Heart left ventricle (tissue), 13 donors: ENCODE measurements around the gene DNM2.

Experiments used
- CTCF ChIP-seq, 12 donors: fragments of 200-600 bp; sonication (generic) in 4 of 12; IDR thresholded peaks; one replicate each; pipeline versions ENCODE4 v1.5.0 to v1.8.0; 2018 to 2022; ENCODE audit warnings: antibody characterized with exemption in 12 of 12, mild to moderate bottlenecking in 5 of 12
- POLR2A ChIP-seq, 2 donors: fragments of 450-650 bp; IDR thresholded peaks; one replicate each; pipeline ENCODE4 v1.6.1; 2017; ENCODE audit warnings: antibody characterized with exemption in 2 of 2, mild to moderate bottlenecking in 2 of 2, moderate library complexity in 2 of 2
- donor health status: ischemic (EF 13 %, LVEDD 7.1; RV severe dilation, severe dysfunction).
- donor health status: DM: no; HTN: yes; CAD: no.
- donor health status: DM: no; HTN: no; CAD: no.
- donor health status: ischemic (EF 25% LVEDD 6.9; RV normal size, moderate dysfunction).
- donor health status: ischemic (EF 25% LVEDD 5.7; RV mildly dilated, moderate dysfunction).
- donor health status: ischemic (EF 35%, LVEDD 5.7; RV mildly dilated, moderate dysfunction).
- donor health status: nonischemic (EF 11% LVEDD 7.7; RV severe dilation, severe dysfunction).
- donor health status: DM: yes; HTN: yes; CAD: no.
- donor health status: PGD.
- donor health status: ischemic (EF 29% LVEDD 5.4; RV normal size, mild dysfunction).
- donor health status: nonischemic (EF 23%, LVEDD 6.1; RV moderate dilation, normal function).

DNA sequence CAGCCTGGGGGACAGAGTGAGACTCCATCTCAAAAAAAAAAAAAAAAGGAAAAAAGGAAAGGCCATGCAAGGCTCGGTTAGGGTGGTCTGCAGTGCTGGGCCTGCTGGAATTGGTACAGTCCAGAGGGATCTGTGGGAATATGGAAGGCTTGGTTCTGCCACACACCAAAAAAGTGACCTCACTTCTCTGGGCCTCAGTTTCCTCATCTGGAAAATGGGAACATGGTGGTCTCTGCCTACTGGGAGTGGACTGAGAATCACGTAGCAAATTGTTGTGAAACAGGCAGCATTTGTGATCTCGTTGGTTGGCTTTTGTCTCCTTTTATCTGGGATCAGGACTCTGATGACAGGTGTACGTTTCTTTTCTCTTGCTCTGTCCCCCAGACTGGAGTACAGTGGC, 7.5 kb downstream of the DNM2 start:
- no peak for TF ChIP-seq CTCF (IDR thresholded peaks at IDR 0.05)
- no peak for TF ChIP-seq POLR2A (IDR thresholded peaks at IDR 0.05)
